ENCODE results near the gene FEM1C.

DNA sequence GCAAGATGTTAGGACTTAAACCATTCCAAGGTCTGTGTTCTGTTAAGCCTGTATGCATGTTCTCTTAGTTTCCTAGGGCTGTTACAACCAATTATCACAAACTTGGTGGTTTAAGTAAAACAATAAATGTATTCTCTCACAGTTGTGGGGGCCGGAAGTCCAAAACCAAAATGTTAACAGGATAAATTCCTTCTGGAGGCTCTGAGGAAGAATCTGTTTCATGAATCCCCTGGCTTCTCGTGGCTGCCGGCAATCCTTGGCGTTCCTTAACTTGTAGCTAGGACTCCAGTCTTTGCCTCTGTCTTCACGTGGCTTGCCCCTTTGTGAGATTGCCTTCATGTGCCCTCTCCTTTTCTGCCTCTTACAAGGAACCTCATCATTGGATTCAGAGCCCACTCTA, 30.4 kb downstream of the FEM1C start:
- TF ChIP-seq, protein P1, sequence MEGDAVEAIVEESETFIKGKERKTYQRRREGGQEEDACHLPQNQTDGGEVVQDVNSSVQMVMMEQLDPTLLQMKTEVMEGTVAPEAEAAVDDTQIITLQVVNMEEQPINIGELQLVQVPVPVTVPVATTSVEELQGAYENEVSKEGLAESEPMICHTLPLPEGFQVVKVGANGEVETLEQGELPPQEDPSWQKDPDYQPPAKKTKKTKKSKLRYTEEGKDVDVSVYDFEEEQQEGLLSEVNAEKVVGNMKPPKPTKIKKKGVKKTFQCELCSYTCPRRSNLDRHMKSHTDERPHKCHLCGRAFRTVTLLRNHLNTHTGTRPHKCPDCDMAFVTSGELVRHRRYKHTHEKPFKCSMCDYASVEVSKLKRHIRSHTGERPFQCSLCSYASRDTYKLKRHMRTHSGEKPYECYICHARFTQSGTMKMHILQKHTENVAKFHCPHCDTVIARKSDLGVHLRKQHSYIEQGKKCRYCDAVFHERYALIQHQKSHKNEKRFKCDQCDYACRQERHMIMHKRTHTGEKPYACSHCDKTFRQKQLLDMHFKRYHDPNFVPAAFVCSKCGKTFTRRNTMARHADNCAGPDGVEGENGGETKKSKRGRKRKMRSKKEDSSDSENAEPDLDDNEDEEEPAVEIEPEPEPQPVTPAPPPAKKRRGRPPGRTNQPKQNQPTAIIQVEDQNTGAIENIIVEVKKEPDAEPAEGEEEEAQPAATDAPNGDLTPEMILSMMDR (IDR thresholded peaks at IDR 0.05), result no peak
- TF ChIP-seq POLR2A (IDR thresholded peaks at IDR 0.05; ENCODE audit: low read depth) (no peak), EP300 (IDR thresholded peaks at IDR 0.05) (no peak)
